ENCODE measurements around the gene LHFPL3.

The LHFPL3 gene

DNA sequence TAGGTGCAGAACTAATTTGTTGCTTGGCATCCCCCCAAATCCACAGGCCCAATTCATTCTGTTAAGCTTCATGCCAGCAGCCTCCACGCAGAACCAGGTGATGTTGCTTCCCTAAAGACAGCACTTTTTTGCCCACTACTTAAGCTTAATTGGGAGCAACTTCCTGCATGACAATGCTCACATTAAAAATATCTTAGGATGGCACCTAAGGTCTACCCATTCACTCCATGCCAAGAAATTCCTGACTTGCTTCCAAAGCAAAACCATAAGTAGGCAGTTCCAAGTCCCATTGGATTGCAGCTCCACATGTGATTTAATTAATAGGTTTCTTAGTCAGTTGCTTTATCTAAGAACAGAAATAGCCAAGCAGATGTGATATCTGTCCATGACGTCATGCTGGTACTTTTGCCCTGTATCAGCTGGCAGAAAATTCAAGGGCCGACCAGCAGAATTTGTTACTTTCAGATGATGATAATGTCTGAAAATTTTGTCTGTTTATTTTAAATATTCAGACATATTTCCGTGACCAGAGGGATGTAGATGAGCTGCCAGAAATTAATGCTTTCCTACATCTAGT lies 325.5 kb downstream of the LHFPL3 start:
- TF ChIP-seq SPI1 (IDR thresholded peaks at IDR 0.05; ENCODE audit: borderline replicate concordance, low read depth): no peak
- no peak overlapping the region for H3K27ac ChIP-seq (replicated peaks)
- no peak for DNase-seq (ENCODE audit: low read depth in 1 of 2, low spot score in 1 of 2)
- H3K4me3 ChIP-seq (replicated peaks; ENCODE audit: insufficient read depth, low read length): no peak overlapping the region
- peaks cover 3% of the 10 kb centered on the region for H3K27me3 ChIP-seq (ENCODE audit: insufficient read depth, poor library complexity, severe bottlenecking)

GRCh38 chr7:104655592-104655991 lies 327.2 kb downstream of the LHFPL3 start:
- TF ChIP-seq, protein P1, sequence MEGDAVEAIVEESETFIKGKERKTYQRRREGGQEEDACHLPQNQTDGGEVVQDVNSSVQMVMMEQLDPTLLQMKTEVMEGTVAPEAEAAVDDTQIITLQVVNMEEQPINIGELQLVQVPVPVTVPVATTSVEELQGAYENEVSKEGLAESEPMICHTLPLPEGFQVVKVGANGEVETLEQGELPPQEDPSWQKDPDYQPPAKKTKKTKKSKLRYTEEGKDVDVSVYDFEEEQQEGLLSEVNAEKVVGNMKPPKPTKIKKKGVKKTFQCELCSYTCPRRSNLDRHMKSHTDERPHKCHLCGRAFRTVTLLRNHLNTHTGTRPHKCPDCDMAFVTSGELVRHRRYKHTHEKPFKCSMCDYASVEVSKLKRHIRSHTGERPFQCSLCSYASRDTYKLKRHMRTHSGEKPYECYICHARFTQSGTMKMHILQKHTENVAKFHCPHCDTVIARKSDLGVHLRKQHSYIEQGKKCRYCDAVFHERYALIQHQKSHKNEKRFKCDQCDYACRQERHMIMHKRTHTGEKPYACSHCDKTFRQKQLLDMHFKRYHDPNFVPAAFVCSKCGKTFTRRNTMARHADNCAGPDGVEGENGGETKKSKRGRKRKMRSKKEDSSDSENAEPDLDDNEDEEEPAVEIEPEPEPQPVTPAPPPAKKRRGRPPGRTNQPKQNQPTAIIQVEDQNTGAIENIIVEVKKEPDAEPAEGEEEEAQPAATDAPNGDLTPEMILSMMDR (IDR thresholded peaks at IDR 0.05; ENCODE audit: insufficient read depth, low read length): no peak
- no peak for TF ChIP-seq GABPA (IDR thresholded peaks at IDR 0.05; ENCODE audit: low read depth)

GRCh38 chr7:104656467-104656866 lies 328.1 kb downstream of the LHFPL3 start:
- DNase-seq (ENCODE audit: low read depth in 1 of 2, low spot score in 1 of 2): no peak
- TF ChIP-seq POLR2AphosphoS5 (IDR thresholded peaks at IDR 0.05; ENCODE audit: low read depth) (no peak), SPI1 (IDR thresholded peaks at IDR 0.05; ENCODE audit: borderline replicate concordance, low read depth) (no peak), GABPA (IDR thresholded peaks at IDR 0.05; ENCODE audit: low read depth) (no peak)
- TF ChIP-seq, protein P1 (IDR thresholded peaks at IDR 0.05; ENCODE audit: insufficient read depth, low read length): no peak
- TF ChIP-seq, protein P2, sequence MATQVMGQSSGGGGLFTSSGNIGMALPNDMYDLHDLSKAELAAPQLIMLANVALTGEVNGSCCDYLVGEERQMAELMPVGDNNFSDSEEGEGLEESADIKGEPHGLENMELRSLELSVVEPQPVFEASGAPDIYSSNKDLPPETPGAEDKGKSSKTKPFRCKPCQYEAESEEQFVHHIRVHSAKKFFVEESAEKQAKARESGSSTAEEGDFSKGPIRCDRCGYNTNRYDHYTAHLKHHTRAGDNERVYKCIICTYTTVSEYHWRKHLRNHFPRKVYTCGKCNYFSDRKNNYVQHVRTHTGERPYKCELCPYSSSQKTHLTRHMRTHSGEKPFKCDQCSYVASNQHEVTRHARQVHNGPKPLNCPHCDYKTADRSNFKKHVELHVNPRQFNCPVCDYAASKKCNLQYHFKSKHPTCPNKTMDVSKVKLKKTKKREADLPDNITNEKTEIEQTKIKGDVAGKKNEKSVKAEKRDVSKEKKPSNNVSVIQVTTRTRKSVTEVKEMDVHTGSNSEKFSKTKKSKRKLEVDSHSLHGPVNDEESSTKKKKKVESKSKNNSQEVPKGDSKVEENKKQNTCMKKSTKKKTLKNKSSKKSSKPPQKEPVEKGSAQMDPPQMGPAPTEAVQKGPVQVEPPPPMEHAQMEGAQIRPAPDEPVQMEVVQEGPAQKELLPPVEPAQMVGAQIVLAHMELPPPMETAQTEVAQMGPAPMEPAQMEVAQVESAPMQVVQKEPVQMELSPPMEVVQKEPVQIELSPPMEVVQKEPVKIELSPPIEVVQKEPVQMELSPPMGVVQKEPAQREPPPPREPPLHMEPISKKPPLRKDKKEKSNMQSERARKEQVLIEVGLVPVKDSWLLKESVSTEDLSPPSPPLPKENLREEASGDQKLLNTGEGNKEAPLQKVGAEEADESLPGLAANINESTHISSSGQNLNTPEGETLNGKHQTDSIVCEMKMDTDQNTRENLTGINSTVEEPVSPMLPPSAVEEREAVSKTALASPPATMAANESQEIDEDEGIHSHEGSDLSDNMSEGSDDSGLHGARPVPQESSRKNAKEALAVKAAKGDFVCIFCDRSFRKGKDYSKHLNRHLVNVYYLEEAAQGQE (IDR thresholded peaks at IDR 0.05; ENCODE audit: insufficient replicate concordance, low read depth): no peak
- Histone ChIP-seq H3K4me3 (replicated peaks; ENCODE audit: insufficient read depth, low read length) (no peak overlapping the region), H3K27ac (replicated peaks) (no peak overlapping the region), H3K27me3 (ENCODE audit: insufficient read depth, poor library complexity, severe bottlenecking) (peaks cover 3% of the 10 kb centered on the region)

More at GRCh38 chr7:104655592-104655991, 327.2 kb downstream of the LHFPL3 start:
- no peak overlapping the region for H3K4me3 ChIP-seq (replicated peaks; ENCODE audit: insufficient read depth, low read length)
- DNase-seq (ENCODE audit: low read depth in 1 of 2, low spot score in 1 of 2): no peak
- H3K27ac ChIP-seq (replicated peaks): no peak overlapping the region
- peaks cover 3% of the 10 kb centered on the region for H3K27me3 ChIP-seq (ENCODE audit: insufficient read depth, poor library complexity, severe bottlenecking)

GRCh38 chr7:104657134-104657533 lies 328.7 kb downstream of the LHFPL3 start:
- H3K4me3 ChIP-seq (replicated peaks; ENCODE audit: insufficient read depth, low read length): no peak overlapping the region
- no peak overlapping the region for H3K27ac ChIP-seq (replicated peaks)
- DNase-seq (ENCODE audit: low read depth in 1 of 2, low spot score in 1 of 2): no peak
- no peaks in the 10 kb centered on the region for H3K27me3 ChIP-seq (ENCODE audit: insufficient read depth, poor library complexity, severe bottlenecking)
- TF ChIP-seq SPI1 (IDR thresholded peaks at IDR 0.05; ENCODE audit: borderline replicate concordance, low read depth): no peak
- TF ChIP-seq, protein P2 (IDR thresholded peaks at IDR 0.05; ENCODE audit: insufficient replicate concordance, low read depth): no peak
- TF ChIP-seq, protein P1 (IDR thresholded peaks at IDR 0.05; ENCODE audit: insufficient read depth, low read length): no peak
- no peak for TF ChIP-seq POLR2AphosphoS5 (IDR thresholded peaks at IDR 0.05; ENCODE audit: low read depth)
- no peak for TF ChIP-seq GABPA (IDR thresholded peaks at IDR 0.05; ENCODE audit: low read depth)
